Small intestine (tissue), 7 donors: ENCODE results near the gene ZNF512B. TPM values are rescaled to one million over a fixed set of nuclear protein-coding genes. Genes with fewer than 3 reads are reported as not detected.

ENCODE experiments used
- DNase-seq, 2 donors: peaks; one replicate each; pipeline versions ENCODE4 v3.0.0 to v3.0.0-alpha.2; 2013
- FAIRE-seq: peaks from 2 replicates; lab custom pipeline; 2012; peaks lifted over from hg19 to GRCh38; lab: Jason Lieb, UNC
- H3K27ac ChIP-seq, 3 donors: one replicate each; pipeline ENCODE4 v1.5.1; 2013; ENCODE audit warnings: low read length in 2 of 3, mild to moderate bottlenecking in 2 of 3, control low read depth in 1 of 3, inconsistent platforms in 1 of 3, low read depth in 1 of 3, moderate library complexity in 1 of 3
- H3K27me3 ChIP-seq, 3 donors: one replicate each; pipeline ENCODE4 v1.6.1; 2013; ENCODE audit warnings: low read length in 3 of 3, inconsistent platforms in 1 of 3; ENCODE audit not compliant: control insufficient read depth in 3 of 3, insufficient read depth in 3 of 3
- H3K36me3 ChIP-seq, 3 donors: one replicate each; pipeline ENCODE4 v1.6.1; 2013; ENCODE audit warnings: low read length in 3 of 3, inconsistent platforms in 1 of 3, low read depth in 1 of 3, mild to moderate bottlenecking in 1 of 3, moderate library complexity in 1 of 3; ENCODE audit not compliant: control insufficient read depth in 3 of 3, insufficient read depth in 2 of 3
- H3K4me1 ChIP-seq, 3 donors: one replicate each; pipeline ENCODE4 v1.6.1; 2013; ENCODE audit warnings: low read length in 2 of 3, inconsistent platforms in 1 of 3, low read depth in 1 of 3, mild to moderate bottlenecking in 1 of 3, moderate library complexity in 1 of 3; ENCODE audit not compliant: control insufficient read depth in 3 of 3, insufficient read depth in 2 of 3
- H3K4me3 ChIP-seq, 3 donors: one replicate each; pipeline ENCODE4 v1.5.1; 2013; ENCODE audit warnings: low read length in 3 of 3, control low read depth in 1 of 3, inconsistent platforms in 1 of 3, low read depth in 1 of 3, mild to moderate bottlenecking in 1 of 3, moderate library complexity in 1 of 3
- H3K9me3 ChIP-seq, 2 donors: one replicate each; pipeline ENCODE4 v1.6.1; 2013; ENCODE audit warnings: low read depth in 1 of 2, low read length in 1 of 2; ENCODE audit not compliant: control insufficient read depth in 2 of 2, insufficient read depth in 1 of 2
- WGBS, 3 donors: extraction: QIAGEN DNeasy Blood & Tissue Kit; methylation state at CpG; one replicate each; pipeline ENCODE4 v1.1.7; 2013; 5-methylcytosine and 5-hydroxymethylcytosine counted together
- polyA plus RNA-seq, 4 donors: library from polyadenylated mRNA; stranded (reverse) in 3 of 4; unstranded in 1 of 4; fragments of 200-250 nt in 3 of 4; fragments of 120-200 nt in 1 of 4; gene quantifications; one replicate each; pipeline versions ENCODE4 v1.2.1 to v1.2.3, GENCODE V29; 2013
- donor health status: healthy with polysubstance abuse.
- donor health status: control.
- donor health status: control.
- donor health status: Bipolar disorder and iron deficiency.
- donor health status: healthy.

Gene ZNF512B
- polyA plus RNA-seq, 4 donors, result 2.5 to 5.0 (median 3.6) TPM

DNA sequence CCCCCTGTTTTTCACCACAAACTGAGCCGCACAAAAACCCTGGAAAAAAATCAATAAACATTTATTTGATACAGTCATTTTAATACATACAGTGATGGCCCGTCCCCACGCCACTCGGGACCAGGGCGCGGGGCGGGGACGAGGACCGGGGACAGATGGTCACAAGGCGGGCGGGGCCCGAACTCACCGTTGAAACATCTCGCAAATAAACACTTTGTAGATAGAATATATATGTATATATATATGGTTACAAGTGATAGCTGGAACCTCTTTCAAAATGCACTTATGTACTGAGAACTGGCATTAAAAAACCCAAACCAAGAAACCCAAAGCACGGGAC, 13.1 kb downstream of the ZNF512B start:
- Histone ChIP-seq H3K27ac (peak overlapping the region; percentile 85 to 93 (median 93)), H3K9me3 (no peaks in the 10 kb centered on the region), H3K4me1 (peaks cover 3 to 31% (median 11%) of the 10 kb centered on the region in 3 donors), H3K4me3 (peak overlapping the region in 2 of 3 donors; percentile 49 to 69), H3K27me3 (no peaks in the 10 kb centered on the region), H3K36me3 (peaks cover 0 to 50% (median 0%) of the 10 kb centered on the region in 3 donors)
- no peak for FAIRE-seq
- 1 to 2% (median 1%) methylated on average over 15 of the region's 15 CpGs for WGBS, 3 donors
- DNase-seq, result no peak

DNA sequence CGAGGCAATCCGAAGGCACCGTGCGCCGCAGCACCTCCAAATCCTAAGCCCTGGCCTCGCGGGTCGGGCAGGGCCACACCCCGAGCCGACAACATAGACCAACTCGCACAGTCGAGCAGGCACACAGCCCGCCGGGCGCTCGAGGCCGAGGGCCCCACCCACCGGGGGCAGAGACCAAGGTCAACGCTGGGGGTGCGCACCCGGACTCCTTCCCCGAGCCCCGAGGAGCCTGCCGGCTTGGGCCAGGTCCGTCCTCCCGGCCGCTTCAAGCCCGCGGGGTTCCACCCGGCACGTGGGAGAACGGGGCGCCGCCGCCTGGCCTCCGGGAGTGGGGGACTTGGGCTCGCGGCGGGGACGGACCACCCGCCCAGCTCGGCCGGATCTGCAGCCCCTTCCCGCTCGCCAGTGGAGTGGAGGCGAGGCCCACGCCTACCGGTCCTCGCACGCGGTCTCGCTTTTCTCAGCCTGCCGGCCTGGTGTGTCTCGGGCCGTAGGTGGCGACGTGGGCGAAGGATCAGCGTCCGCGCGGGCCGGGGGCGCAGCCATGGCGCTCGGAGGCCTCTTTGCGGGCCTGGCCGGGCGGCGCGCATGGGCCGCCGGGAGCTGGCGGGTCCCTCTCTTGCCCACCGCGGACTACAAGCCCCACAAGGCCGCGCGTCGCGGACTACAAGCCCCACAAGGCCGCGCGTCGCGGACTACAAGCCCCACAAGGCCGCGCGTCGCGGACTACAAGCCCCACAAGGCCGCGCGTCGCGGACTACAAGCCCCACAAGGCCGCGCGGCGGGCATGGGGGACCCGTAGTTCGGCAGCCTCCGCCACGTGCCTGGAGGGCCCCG, 13.7 kb downstream of the ZNF512B start, which contains the start of gene UCKL1:
UCKL1 (minus strand) TSS at position 590 of the 837 bp plus-strand sequence; CDS start at position 546, 44 bp downstream.
- H3K27me3 ChIP-seq, result no peaks in the 10 kb centered on the region
- 0 to 1% (median 0%) methylated on average over 75 to 105 of the region's 105 CpGs for WGBS, 3 donors
- no peaks in the 10 kb centered on the region for H3K9me3 ChIP-seq
- H3K4me3 ChIP-seq, result peak within 1 kb of the TSS; percentile 59 to 92 (median 91)
- no peak for FAIRE-seq
- H3K4me1 ChIP-seq, result peaks cover 5 to 36% (median 13%) of the 10 kb centered on the region in 3 donors
- peak; percentile 87 to 96 for DNase-seq
- H3K27ac ChIP-seq, result peak within 1 kb of the TSS; percentile 85 to 98 (median 93)
- H3K36me3 ChIP-seq, result peaks cover 0 to 49% (median 0%) of the 10 kb centered on the region in 3 donors

DNA sequence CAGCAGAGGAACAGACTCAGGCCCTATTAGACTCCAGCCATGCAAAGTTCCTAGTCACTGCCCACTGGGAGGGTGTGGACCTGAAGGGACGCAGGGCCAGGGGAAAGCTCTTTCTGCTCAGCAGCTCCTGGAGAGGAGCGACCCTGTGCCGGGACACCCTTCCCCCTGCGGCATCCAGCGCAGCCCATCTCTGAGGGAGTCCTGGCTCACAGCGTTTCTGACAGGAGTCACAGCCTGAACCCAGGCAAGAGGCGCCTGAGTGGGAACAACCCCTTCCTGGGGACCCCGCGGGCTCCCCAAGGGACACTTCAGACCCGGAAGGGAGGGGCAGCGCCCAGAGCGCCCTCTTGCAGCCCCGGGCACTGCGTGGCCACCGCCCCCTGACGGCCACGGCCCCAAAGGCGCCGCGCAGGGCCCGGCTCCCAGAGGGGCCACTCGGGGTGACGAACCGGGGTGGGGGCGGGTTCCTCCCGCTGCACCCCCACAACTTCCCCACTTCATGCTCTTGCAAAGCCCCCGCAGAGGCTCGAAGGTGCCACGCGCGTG, 14.4 kb downstream of the ZNF512B start:
- DNase-seq (peak in 1 of 2 donors; percentile 56), FAIRE-seq (no peak)
- Histone ChIP-seq H3K27me3 (no peaks in the 10 kb centered on the region), H3K36me3 (peaks cover 0 to 54% (median 0%) of the 10 kb centered on the region in 3 donors), H3K9me3 (no peaks in the 10 kb centered on the region), H3K4me3 (peak overlapping the region; percentile 59 to 92 (median 91)), H3K4me1 (peaks cover 8 to 38% (median 18%) of the 10 kb centered on the region in 3 donors), H3K27ac (peak overlapping the region; percentile 82 to 98 (median 84))
- 1 to 4% (median 2%) methylated on average over 16 to 31 of the region's 31 CpGs for WGBS, 3 donors

DNA sequence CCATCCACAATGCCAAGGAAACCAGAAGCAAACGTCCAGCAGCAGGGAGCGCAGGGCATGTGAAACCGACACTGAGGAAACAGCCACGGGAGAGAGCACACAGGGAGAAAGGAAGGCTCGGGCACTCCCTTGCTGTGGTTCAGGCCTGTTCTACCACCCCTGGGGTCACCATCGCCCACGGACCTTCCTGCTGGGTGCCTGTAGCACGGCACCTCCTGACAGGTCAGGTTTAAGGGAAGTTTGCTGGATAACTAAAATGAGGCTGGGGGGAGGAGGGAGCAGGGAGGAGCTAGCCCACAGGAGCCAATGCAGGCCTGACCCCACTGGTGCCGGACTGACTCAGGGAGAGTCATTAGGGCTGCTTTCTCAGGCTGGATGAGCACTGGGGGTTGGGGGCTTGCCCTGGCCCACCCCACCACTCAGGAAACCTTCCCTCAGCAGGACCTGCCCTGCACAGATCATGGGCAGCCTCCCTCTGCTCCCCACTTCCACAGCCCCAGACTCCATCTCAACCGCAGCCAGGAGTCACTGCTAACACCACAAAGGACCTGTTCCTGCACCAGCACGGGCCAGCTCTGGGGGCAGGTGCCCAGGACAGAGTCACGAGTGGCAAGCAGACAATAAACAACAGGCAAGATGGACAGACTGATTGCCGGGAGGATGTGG, 15.8 kb downstream of the ZNF512B start:
- Histone ChIP-seq H3K9me3 (no peaks in the 10 kb centered on the region), H3K27ac (peak overlapping the region in 2 of 3 donors; percentile 10 to 98), H3K27me3 (no peaks in the 10 kb centered on the region), H3K4me1 (peaks cover 13 to 50% (median 23%) of the 10 kb centered on the region in 3 donors), H3K4me3 (peak overlapping the region in 1 of 3 donors; percentile 92), H3K36me3 (peaks cover 0 to 56% (median 0%) of the 10 kb centered on the region in 3 donors)
- no peak for DNase-seq
- FAIRE-seq, result no peak
- WGBS, 3 donors, result 57 to 66% (median 60%) methylated on average over 12 to 13 of the region's 13 CpGs

DNA sequence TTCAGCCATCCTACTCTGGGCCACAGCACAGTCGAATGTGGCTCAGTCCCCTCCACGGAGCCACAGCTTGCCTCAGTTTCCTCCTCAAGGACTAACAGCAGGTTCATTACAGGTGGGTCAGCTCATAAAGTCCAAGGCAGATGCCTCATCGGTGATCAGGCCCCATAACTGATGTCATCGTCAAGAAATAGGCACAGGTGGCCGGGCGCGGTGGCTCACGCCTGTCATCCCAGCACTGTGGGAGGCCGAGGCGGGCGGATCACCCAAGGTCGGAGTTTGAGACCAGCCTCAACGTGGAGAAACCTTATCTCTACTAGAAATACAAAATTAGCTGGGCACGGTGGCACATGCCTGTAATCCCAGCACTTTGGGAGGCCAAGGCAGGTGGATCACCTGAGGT, 17.0 kb downstream of the ZNF512B start:
- no peaks in the 10 kb centered on the region for H3K9me3 ChIP-seq
- H3K36me3 ChIP-seq, result peaks cover 0 to 53% (median 0%) of the 10 kb centered on the region in 3 donors
- 46 to 74% (median 57%) methylated on average over 14 of the region's 14 CpGs for WGBS, 3 donors
- peak overlapping the region in 2 of 3 donors; percentile 70 to 74 for H3K27ac ChIP-seq
- FAIRE-seq, result no peak
- DNase-seq, result peak in 1 of 2 donors; percentile 39
- no peaks in the 10 kb centered on the region for H3K27me3 ChIP-seq
- H3K4me1 ChIP-seq, result peaks cover 13 to 50% (median 23%) of the 10 kb centered on the region in 3 donors
- no peak overlapping the region for H3K4me3 ChIP-seq

DNA sequence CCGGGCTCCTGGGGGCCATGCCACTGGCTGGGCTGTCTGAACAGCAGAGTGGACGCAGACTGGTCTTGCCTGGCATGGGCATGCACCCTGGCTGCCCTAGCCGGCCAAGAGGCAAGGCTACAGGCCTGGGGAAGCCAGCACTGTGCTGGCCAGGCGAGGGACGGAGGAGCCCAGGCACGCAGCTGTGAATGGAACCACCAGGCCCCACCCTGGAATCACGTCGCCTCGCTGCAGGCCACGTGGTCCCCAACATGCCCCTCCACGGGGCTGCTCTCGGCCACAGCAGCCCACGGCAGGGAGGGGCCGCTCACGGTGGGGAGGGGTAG, 17.6 kb downstream of the ZNF512B start:
- H3K27me3 ChIP-seq, result no peaks in the 10 kb centered on the region
- no peak overlapping the region for H3K4me3 ChIP-seq
- no peaks in the 10 kb centered on the region for H3K9me3 ChIP-seq
- FAIRE-seq, result no peak
- 66 to 78% (median 68%) methylated on average over 15 of the region's 15 CpGs for WGBS, 3 donors
- peak overlapping the region in 2 of 3 donors; percentile 70 to 74 for H3K27ac ChIP-seq
- DNase-seq, result no peak
- peaks cover 0 to 59% (median 0%) of the 10 kb centered on the region in 3 donors for H3K36me3 ChIP-seq
- peaks cover 13 to 45% (median 23%) of the 10 kb centered on the region in 3 donors for H3K4me1 ChIP-seq

DNA sequence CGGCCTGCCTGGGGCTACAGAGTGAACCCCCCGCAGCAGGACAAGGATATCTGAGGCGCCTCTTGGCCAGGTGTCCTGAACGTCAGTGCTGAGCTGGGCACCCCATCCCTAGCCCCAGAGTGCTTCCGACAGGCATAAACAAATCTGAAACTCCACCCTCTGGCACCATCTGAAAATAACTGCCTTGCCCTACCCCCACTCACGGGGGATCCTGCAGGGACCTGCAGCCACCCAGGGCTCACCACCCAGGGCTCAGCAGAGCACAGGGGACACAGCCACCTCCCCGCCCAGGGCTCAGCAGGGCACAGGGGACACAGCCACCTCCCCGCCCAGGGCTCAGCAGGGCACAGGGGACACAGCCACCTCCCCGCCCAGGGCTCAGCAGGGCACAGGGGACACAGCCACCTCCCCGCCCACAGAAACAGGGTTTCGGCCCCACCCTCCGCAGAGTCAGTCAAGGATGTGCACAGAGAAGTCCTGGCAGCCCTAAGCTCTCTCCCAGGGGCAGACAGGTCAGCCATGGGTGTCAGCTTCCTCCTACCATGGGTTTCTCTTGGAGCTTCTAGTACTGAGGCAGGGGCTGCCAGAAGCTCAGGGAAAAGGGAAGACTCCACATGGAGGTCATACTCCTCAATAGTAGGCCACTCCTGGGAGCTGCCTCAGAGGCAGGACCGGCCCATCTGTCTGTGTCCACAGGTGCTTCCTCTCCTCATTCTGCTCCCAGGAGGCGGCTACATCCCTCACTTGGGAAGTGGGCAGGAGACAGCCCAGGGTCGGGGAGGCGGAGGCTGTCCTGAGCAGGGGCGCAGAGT, 18.1 kb downstream of the ZNF512B start:
- Histone ChIP-seq H3K27ac (peak overlapping the region in 2 of 3 donors; percentile 70 to 77), H3K4me1 (peaks cover 13 to 43% (median 23%) of the 10 kb centered on the region in 3 donors), H3K4me3 (no peak overlapping the region), H3K36me3 (peaks cover 0 to 61% (median 0%) of the 10 kb centered on the region in 3 donors), H3K9me3 (no peaks in the 10 kb centered on the region), H3K27me3 (no peaks in the 10 kb centered on the region)
- FAIRE-seq, result no peak
- DNase-seq, result peak in 1 of 2 donors; percentile 86
- 34 to 61% (median 47%) methylated on average over 16 to 17 of the region's 17 CpGs for WGBS, 3 donors
